ENCODE results near the gene ELL2. TPM values are rescaled to one million over a fixed set of nuclear protein-coding genes. Genes with fewer than 3 reads are reported as not detected.

The ELL2 gene
- total RNA-seq, 4 donors from 2014 or later = 58.2 to 128 (median 95.0) TPM

DNA sequence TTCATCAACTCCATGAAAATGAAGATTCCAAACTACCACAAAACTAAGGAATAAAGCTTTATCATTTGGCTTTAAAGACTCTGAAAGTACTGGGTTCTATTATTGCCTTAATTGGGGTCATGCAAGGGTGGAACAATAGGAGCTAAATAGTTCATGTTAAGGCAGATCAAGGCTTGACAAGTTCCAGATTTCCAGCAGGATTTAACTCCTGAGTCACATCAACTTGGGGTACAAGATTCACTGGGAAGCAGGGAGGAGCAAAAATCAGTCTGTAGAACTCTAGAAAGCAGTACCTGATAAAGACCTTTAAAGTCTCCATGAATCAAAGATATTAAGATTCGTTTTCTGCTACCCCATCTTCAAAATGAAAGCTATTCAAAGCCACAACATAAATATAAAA lies 97.2 kb downstream of the ELL2 start:
- Histone ChIP-seq H3K36me3 (no peaks in the 10 kb centered on the region), H3K27ac (no peak overlapping the region), H3K27me3 (no peaks in the 10 kb centered on the region), H3K4me1 (peaks cover 48% of the 10 kb centered on the region), H3K9me3 (no peaks in the 10 kb centered on the region), H3K4me3 (no peak overlapping the region)
- TF ChIP-seq POLR2A (IDR thresholded peaks at IDR 0.05) (no peak), EP300 (IDR thresholded peaks at IDR 0.05) (no peak)
- DNase-seq (ENCODE audit: low spot score in 2 of 2) = no peak
- 87% methylated on average over 1 of the region's 1 CpG for WGBS

DNA sequence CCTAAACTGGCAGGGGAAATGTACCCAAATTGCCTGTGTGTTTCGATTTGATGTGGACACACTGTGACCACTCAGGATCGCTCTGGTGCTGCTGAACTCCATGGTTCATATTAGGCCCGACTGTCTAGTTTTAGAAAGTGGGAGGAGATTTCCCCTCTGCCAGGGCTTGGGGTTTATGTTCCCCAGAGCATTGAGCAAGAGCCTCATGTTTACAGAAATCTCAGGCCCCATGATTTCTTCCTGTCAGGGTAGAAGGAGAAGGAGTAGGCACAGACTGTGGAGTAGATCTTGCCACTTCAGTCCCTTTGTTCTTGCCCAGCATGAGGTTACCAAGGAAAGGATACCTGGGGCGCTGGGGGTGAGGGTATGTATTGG lies 98.3 kb downstream of the ELL2 start:
- WGBS = 63% methylated on average over 4 of the region's 4 CpGs
- no peaks in the 10 kb centered on the region for H3K9me3 ChIP-seq
- H3K27me3 ChIP-seq = no peaks in the 10 kb centered on the region
- no peak overlapping the region for H3K4me3 ChIP-seq
- no peaks in the 10 kb centered on the region for H3K36me3 ChIP-seq
- H3K27ac ChIP-seq = peak overlapping the region; percentile 52
- H3K4me1 ChIP-seq = peaks cover 54% of the 10 kb centered on the region
- TF ChIP-seq, protein P1, sequence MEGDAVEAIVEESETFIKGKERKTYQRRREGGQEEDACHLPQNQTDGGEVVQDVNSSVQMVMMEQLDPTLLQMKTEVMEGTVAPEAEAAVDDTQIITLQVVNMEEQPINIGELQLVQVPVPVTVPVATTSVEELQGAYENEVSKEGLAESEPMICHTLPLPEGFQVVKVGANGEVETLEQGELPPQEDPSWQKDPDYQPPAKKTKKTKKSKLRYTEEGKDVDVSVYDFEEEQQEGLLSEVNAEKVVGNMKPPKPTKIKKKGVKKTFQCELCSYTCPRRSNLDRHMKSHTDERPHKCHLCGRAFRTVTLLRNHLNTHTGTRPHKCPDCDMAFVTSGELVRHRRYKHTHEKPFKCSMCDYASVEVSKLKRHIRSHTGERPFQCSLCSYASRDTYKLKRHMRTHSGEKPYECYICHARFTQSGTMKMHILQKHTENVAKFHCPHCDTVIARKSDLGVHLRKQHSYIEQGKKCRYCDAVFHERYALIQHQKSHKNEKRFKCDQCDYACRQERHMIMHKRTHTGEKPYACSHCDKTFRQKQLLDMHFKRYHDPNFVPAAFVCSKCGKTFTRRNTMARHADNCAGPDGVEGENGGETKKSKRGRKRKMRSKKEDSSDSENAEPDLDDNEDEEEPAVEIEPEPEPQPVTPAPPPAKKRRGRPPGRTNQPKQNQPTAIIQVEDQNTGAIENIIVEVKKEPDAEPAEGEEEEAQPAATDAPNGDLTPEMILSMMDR (IDR thresholded peaks at IDR 0.05) = no peak
- TF ChIP-seq EP300 (IDR thresholded peaks at IDR 0.05) (no peak), POLR2AphosphoS5 (IDR thresholded peaks at IDR 0.05) (peak in 1 of 3 donors; percentile 39), POLR2A (IDR thresholded peaks at IDR 0.05) (peak in 1 of 2 donors; percentile 19)
- no peak for DNase-seq (ENCODE audit: low spot score in 2 of 2)

DNA sequence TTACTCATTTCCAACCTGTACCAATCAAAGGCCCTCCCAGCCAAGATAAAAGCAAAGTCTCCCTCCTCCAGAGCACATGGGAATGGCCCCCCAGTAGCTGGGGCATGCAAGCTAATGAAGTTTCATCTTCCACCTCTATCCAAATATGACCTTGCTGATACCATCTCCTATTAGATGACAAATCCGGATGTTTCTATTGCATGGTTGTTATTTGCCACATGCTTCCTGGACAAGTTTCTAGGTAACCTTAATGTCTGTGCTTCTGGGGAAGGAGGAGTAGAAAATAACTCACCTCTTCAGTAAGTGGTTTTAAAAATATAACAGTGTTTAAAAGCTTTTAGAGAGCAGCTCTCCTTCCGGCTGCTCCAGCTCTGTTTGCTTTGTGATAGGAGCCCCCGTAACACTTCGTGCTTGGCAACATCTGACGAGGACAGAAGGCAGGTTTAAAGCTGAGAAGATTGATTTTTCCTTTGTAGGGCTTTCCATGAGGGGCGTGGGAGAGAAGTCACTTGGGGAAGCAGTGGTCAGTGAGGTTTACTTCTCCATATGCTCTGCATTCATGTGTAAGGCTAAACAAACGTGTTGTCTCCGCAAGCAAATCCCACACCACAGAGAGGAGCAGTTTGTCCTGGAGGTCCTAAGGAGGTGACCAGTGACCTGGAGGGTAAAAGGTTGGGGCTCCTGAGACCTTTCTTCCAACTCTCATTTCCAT lies 98.8 kb downstream of the ELL2 start:
- TF ChIP-seq, protein P1 (IDR thresholded peaks at IDR 0.05) = no peak
- TF ChIP-seq POLR2AphosphoS5 (IDR thresholded peaks at IDR 0.05) (no peak), EP300 (IDR thresholded peaks at IDR 0.05) (no peak), POLR2A (IDR thresholded peaks at IDR 0.05) (no peak)
- H3K4me1 ChIP-seq = peaks cover 59% of the 10 kb centered on the region
- no peaks in the 10 kb centered on the region for H3K36me3 ChIP-seq
- no peak overlapping the region for H3K4me3 ChIP-seq
- peak overlapping the region; percentile 52 for H3K27ac ChIP-seq
- no peaks in the 10 kb centered on the region for H3K9me3 ChIP-seq
- 90% methylated on average over 8 of the region's 8 CpGs for WGBS
- H3K27me3 ChIP-seq = no peaks in the 10 kb centered on the region
- no peak for DNase-seq (ENCODE audit: low spot score in 2 of 2)

DNA sequence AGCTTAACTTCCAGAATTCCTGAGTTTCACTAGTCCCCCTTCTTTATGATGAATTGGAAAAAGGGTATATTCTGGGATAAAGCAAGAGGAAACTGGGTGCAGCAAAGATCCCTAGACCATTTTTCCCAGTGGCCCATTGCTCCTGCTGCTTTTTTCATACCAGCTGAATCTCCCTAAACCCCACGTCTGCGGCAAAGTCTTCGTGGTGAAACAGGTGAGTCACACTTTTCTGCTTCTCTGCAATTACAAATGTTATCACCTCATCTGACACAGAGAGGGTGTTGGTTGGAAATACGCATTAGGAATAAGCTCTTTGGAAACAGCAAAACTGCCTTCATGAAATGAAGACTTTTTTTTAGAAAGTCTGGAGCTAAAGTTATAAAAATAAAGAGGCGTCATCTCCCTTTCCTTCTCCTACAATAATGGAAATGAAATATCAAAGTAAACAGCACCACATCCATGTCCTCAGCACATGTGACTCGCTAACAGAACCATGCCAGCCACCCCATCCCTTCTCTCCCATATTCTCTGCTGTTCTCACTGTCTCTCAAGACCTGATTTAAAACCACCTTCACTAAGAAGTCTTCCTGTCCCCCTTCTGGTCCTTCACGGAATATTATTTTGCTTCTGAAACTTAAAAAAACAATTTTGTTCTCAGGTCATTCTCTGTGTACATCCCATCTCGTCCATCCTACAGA lies 99.6 kb downstream of the ELL2 start:
- 72% methylated on average over 8 of the region's 8 CpGs for WGBS
- Histone ChIP-seq H3K36me3 (no peaks in the 10 kb centered on the region), H3K4me1 (peaks cover 65% of the 10 kb centered on the region), H3K27ac (peak overlapping the region; percentile 24), H3K27me3 (no peaks in the 10 kb centered on the region), H3K4me3 (no peak overlapping the region), H3K9me3 (no peaks in the 10 kb centered on the region)
- TF ChIP-seq POLR2A (IDR thresholded peaks at IDR 0.05) (no peak), POLR2AphosphoS5 (IDR thresholded peaks at IDR 0.05) (no peak), EP300 (IDR thresholded peaks at IDR 0.05) (no peak)
- TF ChIP-seq, protein P1 (IDR thresholded peaks at IDR 0.05) = no peak
- no peak for DNase-seq (ENCODE audit: low spot score in 2 of 2)

DNA sequence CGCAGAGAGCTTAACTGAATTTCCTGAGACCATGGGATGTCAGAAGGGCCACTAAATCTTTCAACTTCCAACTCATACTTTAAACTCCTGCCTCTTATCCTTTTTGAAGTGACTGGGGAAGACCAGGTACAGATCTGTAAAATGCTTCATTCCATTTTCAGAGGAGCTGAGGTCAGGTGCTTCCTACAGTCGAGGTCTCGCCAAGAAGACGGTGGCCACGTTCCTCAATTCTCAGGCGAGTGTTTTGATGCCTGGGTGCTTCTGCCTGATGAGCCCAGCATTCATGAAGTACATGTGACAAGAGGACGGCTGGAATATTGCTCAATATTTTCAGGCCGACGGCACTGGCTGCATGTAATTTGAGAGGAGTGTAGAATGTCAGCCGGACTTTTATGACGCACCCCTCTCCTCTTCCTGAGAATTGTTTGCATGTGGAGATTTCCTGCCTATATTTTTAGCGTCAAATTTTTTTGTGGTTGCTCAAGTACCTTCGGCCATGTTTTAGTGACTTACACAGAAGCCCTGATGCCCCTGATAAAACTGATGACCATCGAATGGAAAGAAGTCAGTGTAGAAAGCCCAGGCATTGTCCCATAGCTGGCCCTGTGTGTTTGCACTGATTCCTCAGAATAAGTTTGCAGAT lies 100.3 kb downstream of the ELL2 start:
- Histone ChIP-seq H3K9me3 (no peaks in the 10 kb centered on the region), H3K4me3 (no peak overlapping the region), H3K36me3 (no peaks in the 10 kb centered on the region), H3K27me3 (no peaks in the 10 kb centered on the region), H3K4me1 (peaks cover 65% of the 10 kb centered on the region), H3K27ac (peak overlapping the region; percentile 53)
- 46% methylated on average over 14 of the region's 14 CpGs for WGBS
- peak; percentile 88 to 91 for DNase-seq (ENCODE audit: low spot score in 2 of 2)
- peak in 1 of 3 donors; percentile 66 for TF ChIP-seq POLR2AphosphoS5 (IDR thresholded peaks at IDR 0.05)
- TF ChIP-seq EP300 (IDR thresholded peaks at IDR 0.05) = no peak

DNA sequence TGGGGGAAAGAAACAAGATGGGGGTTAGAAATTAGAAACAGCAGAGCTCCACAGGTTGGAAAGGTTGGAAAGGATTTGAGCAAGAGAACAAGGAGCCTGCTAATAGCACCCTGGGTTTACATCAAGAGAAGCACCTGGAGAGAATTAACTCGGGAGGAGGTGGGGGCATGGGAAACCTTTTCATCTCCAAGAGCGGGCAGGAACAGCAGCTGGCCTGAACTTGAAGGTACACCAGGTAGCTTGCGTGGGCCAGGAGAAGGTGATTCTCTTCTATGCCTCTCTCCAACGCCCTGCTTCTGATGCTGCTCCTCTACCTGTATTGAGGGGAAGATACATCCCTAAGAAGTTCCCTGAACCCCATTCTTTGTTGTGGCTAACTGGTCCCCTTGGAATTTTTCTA lies 102.0 kb downstream of the ELL2 start:
- Histone ChIP-seq H3K9me3 (no peaks in the 10 kb centered on the region), H3K4me3 (no peak overlapping the region), H3K27ac (peak overlapping the region; percentile 87), H3K36me3 (no peaks in the 10 kb centered on the region), H3K27me3 (no peaks in the 10 kb centered on the region), H3K4me1 (peaks cover 65% of the 10 kb centered on the region)
- TF ChIP-seq, protein P1 (IDR thresholded peaks at IDR 0.05) = no peak
- no peak for TF ChIP-seq POLR2AphosphoS5 (IDR thresholded peaks at IDR 0.05)
- TF ChIP-seq EP300 (IDR thresholded peaks at IDR 0.05) = no peak
- no peak for TF ChIP-seq POLR2A (IDR thresholded peaks at IDR 0.05)
- 62% methylated on average over 4 of the region's 4 CpGs for WGBS
- DNase-seq (ENCODE audit: low spot score in 2 of 2) = no peak

Measured in suprapubic skin (tissue), 4 donors.